Suppressor macrophage treated with lipopolysaccharide for 1 hour (primary cell): ENCODE measurements around the gene DEFB132.

Source experiments
- DNase-seq, 3 donors: peaks; one replicate each; pipeline ENCODE4 v3.0.0-alpha.2; 2020 to 2022

The DEFB132 gene

GRCh38 chr20:266596-267562 is 9.4 kb downstream of the DEFB132 start:
- peak; percentile 80 to 90 (median 87) for DNase-seq

GRCh38 chr20:270517-270916 is 13.0 kb downstream of the DEFB132 start:
- no peak for DNase-seq

- DNase-seq: no peak
These were observed 13.5 kb downstream of the DEFB132 start for GRCh38 chr20:271069-271468.

GRCh38 chr20:271528-271927 is 14.0 kb downstream of the DEFB132 start:
- DNase-seq: no peak

- DNase-seq: no peak
These were observed 15.2 kb downstream of the DEFB132 start for GRCh38 chr20:272718-273117.

GRCh38 chr20:273884-274283 is 16.4 kb downstream of the DEFB132 start:
- DNase-seq: no peak

GRCh38 chr20:275791-276190 is 18.3 kb downstream of the DEFB132 start:
- no peak for DNase-seq

- no peak for DNase-seq
These were observed 19.3 kb downstream of the DEFB132 start for GRCh38 chr20:276620-277495.

- no peak for DNase-seq
These were observed 19.9 kb downstream of the DEFB132 start for GRCh38 chr20:277496-277781.

GRCh38 chr20:278181-278580 is 20.7 kb downstream of the DEFB132 start:
- no peak for DNase-seq

- DNase-seq: no peak
These were observed 21.4 kb downstream of the DEFB132 start for GRCh38 chr20:278607-279571.

- no peak for DNase-seq
These were observed 26.6 kb downstream of the DEFB132 start for GRCh38 chr20:284172-284571.

GRCh38 chr20:286508-286907 is 29.0 kb downstream of the DEFB132 start:
- peak; percentile 24 to 43 (median 33) for DNase-seq

- DNase-seq: no peak
These were observed 31.6 kb downstream of the DEFB132 start for GRCh38 chr20:288956-289692.

GRCh38 chr20:289693-290083 is 32.2 kb downstream of the DEFB132 start:
- no peak for DNase-seq

- peak; percentile 95 to 97 (median 96) for DNase-seq
These were observed 32.7 kb downstream of the DEFB132 start, which contains the start of gene C20orf96 for GRCh38 chr20:290084-290831. TSS of gene C20orf96 (minus strand) at chr20:290750. CDS start at chr20:290610, 140 bp downstream.

GRCh38 chr20:294602-295001 is 37.1 kb downstream of the DEFB132 start:
- DNase-seq: no peak

- DNase-seq: no peak
These were observed 38.3 kb downstream of the DEFB132 start for GRCh38 chr20:295804-296203.

GRCh38 chr20:297098-297924 is 39.8 kb downstream of the DEFB132 start, which contains the start of gene ZCCHC3:
TSS of gene ZCCHC3 (plus strand) at chr20:297570. CDS start at chr20:297587, 17 bp downstream.
- peak; percentile 88 to 94 (median 91) for DNase-seq
